IMR-90 (cell line): ENCODE results near the gene SRGAP3. TPM values are rescaled to one million over a fixed set of nuclear protein-coding genes. Genes with fewer than 3 reads are reported as not detected.
A peak's percentile ranks its signal among the peaks of the same experiment; 100 is the strongest.

Experiments used
- ATAC-seq: fragments of 200-7000 bp; cut with Tn5 transposase; 2 replicates; pipeline ENCODE4 v1.9.1; 2020; ENCODE audit warnings: low read depth, mild to moderate bottlenecking, moderate library complexity
- BruUV-seq: library from RNA; stranded (reverse); fragments of 400-500 nt; replicated peaks from 2 replicates; lab custom pipeline; 2021; lab: Mats Ljungman, UMichigan
- CTCF ChIA-PET: fragments of 300-600 bp; formaldehyde crosslinking; extraction: SDS; loops from one replicate; lab custom pipeline; 2021; ENCODE audit warnings: antibody characterized with exemption; lab: Yijun Ruan, JAX
- POLR2A ChIA-PET: fragments of 300-600 bp; sonication (Branson Sonifier 250); formaldehyde crosslinking; loops from one replicate; lab custom pipeline; 2022; ENCODE audit warnings: antibody characterized with exemption; ENCODE audit not compliant: unreplicated experiment; lab: Charles Lee
- DNase-seq: peaks from one replicate; pipeline ENCODE4 v3.0.0; 2013
- H2AFZ ChIP-seq: replicated peaks from 2 replicates; pipeline ENCODE3; 2013; ENCODE audit warnings: low read length, mild to moderate bottlenecking; ENCODE audit not compliant: poor library complexity
- H2AK5ac ChIP-seq: 2 replicates; pipeline ENCODE4 v1.6.1; 2013; ENCODE audit warnings: low read depth, low read length, inconsistent platforms
- H2AK9ac ChIP-seq: replicated peaks from 2 replicates; pipeline ENCODE3; 2013; ENCODE audit warnings: mild to moderate bottlenecking, low read depth, low read length, moderate library complexity; ENCODE audit not compliant: poor library complexity
- H2BK120ac ChIP-seq: 2 replicates; pipeline ENCODE4 v1.6.1; 2013; ENCODE audit warnings: low read depth, low read length, inconsistent platforms
- H2BK15ac ChIP-seq: 3 replicates; pipeline ENCODE4 v1.6.1; 2013; ENCODE audit warnings: low read depth, low read length, inconsistent platforms
- H2BK20ac ChIP-seq: 2 replicates; pipeline ENCODE4 v1.6.1; 2013; ENCODE audit warnings: low read depth, mild to moderate bottlenecking, inconsistent platforms, low read length, moderate library complexity
- H2BK5ac ChIP-seq: 2 replicates; pipeline ENCODE4 v1.6.1; 2013; ENCODE audit warnings: mild to moderate bottlenecking, low read depth, low read length, inconsistent platforms; ENCODE audit not compliant: poor library complexity, severe bottlenecking
- H3K14ac ChIP-seq: replicated peaks from 2 replicates; pipeline ENCODE4 v1.6.1; 2013; ENCODE audit warnings: low read depth, low read length, inconsistent platforms
- H3K18ac ChIP-seq: 2 replicates; pipeline ENCODE4 v1.6.1; 2013; ENCODE audit warnings: low read depth, low read length, control low read depth
- H3K23ac ChIP-seq: 2 replicates; pipeline ENCODE4 v1.6.1; 2013; ENCODE audit warnings: low read depth, low read length, inconsistent platforms
- H3K27ac ChIP-seq: 2 replicates; pipeline ENCODE4 v1.5.1; 2013; ENCODE audit warnings: mild to moderate bottlenecking, control low read depth, low read length; ENCODE audit not compliant: insufficient read depth
- H3K27me3 ChIP-seq: 2 replicates; pipeline ENCODE4 v1.6.1; 2013; ENCODE audit warnings: low read length; ENCODE audit not compliant: control insufficient read depth, insufficient read depth
- H3K36me3 ChIP-seq: 2 replicates; pipeline ENCODE4 v1.6.1; 2013; ENCODE audit warnings: low read length, mixed read lengths; ENCODE audit not compliant: control insufficient read depth, insufficient read depth
- H3K4ac ChIP-seq: 2 replicates; pipeline ENCODE4 v1.6.1; 2013; ENCODE audit warnings: low read depth, low read length, inconsistent platforms
- H3K4me1 ChIP-seq: 2 replicates; pipeline ENCODE4 v1.6.1; 2013; ENCODE audit warnings: low read length, mixed read lengths; ENCODE audit not compliant: control insufficient read depth, insufficient read depth
- H3K4me2 ChIP-seq: 2 replicates; pipeline ENCODE4 v1.6.1; 2013; ENCODE audit warnings: low read depth, mild to moderate bottlenecking, control low read depth, low read length, moderate library complexity
- H3K4me3 ChIP-seq: 2 replicates; pipeline ENCODE4 v1.5.1; 2013; ENCODE audit warnings: low read depth, mild to moderate bottlenecking, control low read depth, low read length, moderate library complexity; ENCODE audit not compliant: insufficient read depth
- H3K56ac ChIP-seq: 2 replicates; pipeline ENCODE4 v1.6.1; 2013; ENCODE audit warnings: low read length, inconsistent platforms; ENCODE audit not compliant: insufficient read depth; ENCODE audit errors: extremely low read depth
- H3K79me1 ChIP-seq, 2 experiments: 2 replicates each; pipeline ENCODE4 v1.6.1; 2013; ENCODE audit warnings: low read length in 2 of 2, inconsistent platforms in 1 of 2, low read depth in 1 of 2
- H3K9ac ChIP-seq: 2 replicates; pipeline ENCODE4 v1.6.1; 2013; ENCODE audit warnings: low read depth, low read length, control low read depth
- H3K9me1 ChIP-seq: 2 replicates; pipeline ENCODE4 v1.6.1; 2013; ENCODE audit warnings: low read length, inconsistent platforms; ENCODE audit not compliant: insufficient read depth
- H3K9me3 ChIP-seq: 2 replicates; pipeline ENCODE4 v1.6.1; 2013; ENCODE audit warnings: low read length; ENCODE audit not compliant: control insufficient read depth, insufficient read depth
- H4K20me1 ChIP-seq: 2 replicates; pipeline ENCODE4 v1.6.1; 2013; ENCODE audit warnings: low read length, inconsistent platforms; ENCODE audit not compliant: insufficient read depth
- H4K5ac ChIP-seq: 2 replicates; pipeline ENCODE4 v1.6.1; 2013; ENCODE audit warnings: mild to moderate bottlenecking, low read depth, low read length, control low read depth
- H4K8ac ChIP-seq, 2 experiments: 2 replicates each; pipeline ENCODE4 v1.6.1; 2013; ENCODE audit warnings: low read depth in 2 of 2, low read length in 2 of 2, control low read depth in 1 of 2, inconsistent platforms in 1 of 2
- H4K91ac ChIP-seq: 2 replicates; pipeline ENCODE4 v1.6.1; 2013; ENCODE audit warnings: low read depth, low read length, inconsistent platforms; ENCODE audit not compliant: insufficient read depth
- BHLHE40 ChIP-seq: fragments of 150-350 bp; IDR thresholded peaks from 2 replicates; pipeline ENCODE4 v1.6.1; 2016; ENCODE audit warnings: mild to moderate bottlenecking, low read depth, low read length
- CEBPB ChIP-seq: IDR thresholded peaks from 2 replicates; pipeline ENCODE4 v1.6.1; 2012; ENCODE audit warnings: low read depth, low read length, improper control_type of control experiment
- CHD1 ChIP-seq: IDR thresholded peaks from 2 replicates; pipeline ENCODE4 v1.6.1; 2012; ENCODE audit warnings: low read depth, low read length, improper control_type of control experiment
- ELK1 ChIP-seq: fragments of 150-350 bp; IDR thresholded peaks from 2 replicates; pipeline ENCODE4 v1.6.1; 2016; ENCODE audit warnings: low read depth, mild to moderate bottlenecking, low read length, moderate library complexity, borderline replicate concordance
- FOS ChIP-seq: fragments of 150-350 bp; IDR thresholded peaks from 2 replicates; pipeline ENCODE4 v1.6.1; 2016; ENCODE audit warnings: low read depth, low read length
- MAZ ChIP-seq: IDR thresholded peaks from 2 replicates; pipeline ENCODE4 v1.6.1; 2012; ENCODE audit warnings: low read depth, mild to moderate bottlenecking, low read length, improper control_type of control experiment, moderate library complexity, borderline replicate concordance
- MXI1 ChIP-seq: IDR thresholded peaks from 2 replicates; pipeline ENCODE4 v1.6.1; 2012; ENCODE audit warnings: low read depth, mild to moderate bottlenecking, low read length, moderate library complexity, borderline replicate concordance
- NFE2L2 ChIP-seq: fragments of 150-350 bp; IDR thresholded peaks from 2 replicates; pipeline ENCODE4 v1.6.1; 2016; ENCODE audit warnings: low read depth, mild to moderate bottlenecking, low read length
- POLR2A ChIP-seq: IDR thresholded peaks from 2 replicates; pipeline ENCODE4 v1.6.1; 2012; ENCODE audit warnings: mild to moderate bottlenecking, low read depth, low read length
- RAD21 ChIP-seq: IDR thresholded peaks from 2 replicates; pipeline ENCODE4 v1.6.1; 2012; ENCODE audit warnings: low read length, improper control_type of control experiment
- RFX5 ChIP-seq: IDR thresholded peaks from 2 replicates; pipeline ENCODE4 v1.8.0; 2012; ENCODE audit warnings: low read depth, mild to moderate bottlenecking, low read length, moderate library complexity
- SMC3 ChIP-seq: fragments of 150-350 bp; IDR thresholded peaks from 2 replicates; pipeline ENCODE4 v1.6.1; 2016; ENCODE audit warnings: low read depth, mild to moderate bottlenecking, antibody characterized with exemption, low read length, moderate library complexity
- WGBS, 2 experiments: methylation state at CpG; one replicate each; pipeline versions ENCODE4 v1.1.5 to v1.1.7; 2013; ENCODE audit warnings: missing lambda C conversion rate in 2 of 2; ENCODE audit not compliant: insufficient read length in 1 of 2; ENCODE audit errors: extremely low coverage in 2 of 2; 5-methylcytosine and 5-hydroxymethylcytosine counted together
- dilution Hi-C: fragments of 300-500 bp; cut with HindIII; formaldehyde crosslinking; loops from one replicate; pipeline ENCODE4 v1.14.3; 2018; ENCODE audit warnings: low sequenced_read_pairs; ENCODE audit not compliant: unreplicated experiment
- in situ Hi-C: fragments of 300-500 bp; cut with MboI; formaldehyde crosslinking; loops from 3 replicates; pipeline ENCODE4 v1.14.3; 2019; ENCODE audit warnings: low sequenced_read_pairs, inconsistent platforms, mixed read lengths
- intact Hi-C: fragments of 100-400 bp; cut with micrococcal nuclease; formaldehyde crosslinking; loops from 2 replicates; pipeline ENCODE4 v1.10.0; 2022
- polyA plus RNA-seq, 3 experiments: library from polyadenylated mRNA; depleted of rRNA; stranded (reverse); fragments of >200 nt; gene quantifications; 2 replicates each; pipeline ENCODE4 v1.2.3, GENCODE V29; 2012; ENCODE audit warnings: low replicate concordance in 1 of 3
- total RNA-seq: library from RNA; depleted of rRNA; stranded (reverse); fragments of >200 nt; gene quantifications from 2 replicates; pipeline ENCODE4 v1.2.3, GENCODE V29; 2012
- TF ChIP-seq, protein P1 (sequence below): fragments of 150-350 bp; IDR thresholded peaks from 2 replicates; pipeline ENCODE4 v1.6.1; 2017; ENCODE audit warnings: mild to moderate bottlenecking, antibody characterized with exemption, low read length, low read depth
- TF ChIP-seq, protein P2 (sequence below): conservative IDR thresholded peaks from 2 replicates; pipeline ENCODE4 v1.5.1; 2012; ENCODE audit warnings: mild to moderate bottlenecking, low read depth, low read length, improper control_type of control experiment

SRGAP3 gene
- total and polyA plus RNA-seq, 2 of the 4 experiments (the other 2 are of a cell fraction) = 0.68 to 1.4 TPM

DNA sequence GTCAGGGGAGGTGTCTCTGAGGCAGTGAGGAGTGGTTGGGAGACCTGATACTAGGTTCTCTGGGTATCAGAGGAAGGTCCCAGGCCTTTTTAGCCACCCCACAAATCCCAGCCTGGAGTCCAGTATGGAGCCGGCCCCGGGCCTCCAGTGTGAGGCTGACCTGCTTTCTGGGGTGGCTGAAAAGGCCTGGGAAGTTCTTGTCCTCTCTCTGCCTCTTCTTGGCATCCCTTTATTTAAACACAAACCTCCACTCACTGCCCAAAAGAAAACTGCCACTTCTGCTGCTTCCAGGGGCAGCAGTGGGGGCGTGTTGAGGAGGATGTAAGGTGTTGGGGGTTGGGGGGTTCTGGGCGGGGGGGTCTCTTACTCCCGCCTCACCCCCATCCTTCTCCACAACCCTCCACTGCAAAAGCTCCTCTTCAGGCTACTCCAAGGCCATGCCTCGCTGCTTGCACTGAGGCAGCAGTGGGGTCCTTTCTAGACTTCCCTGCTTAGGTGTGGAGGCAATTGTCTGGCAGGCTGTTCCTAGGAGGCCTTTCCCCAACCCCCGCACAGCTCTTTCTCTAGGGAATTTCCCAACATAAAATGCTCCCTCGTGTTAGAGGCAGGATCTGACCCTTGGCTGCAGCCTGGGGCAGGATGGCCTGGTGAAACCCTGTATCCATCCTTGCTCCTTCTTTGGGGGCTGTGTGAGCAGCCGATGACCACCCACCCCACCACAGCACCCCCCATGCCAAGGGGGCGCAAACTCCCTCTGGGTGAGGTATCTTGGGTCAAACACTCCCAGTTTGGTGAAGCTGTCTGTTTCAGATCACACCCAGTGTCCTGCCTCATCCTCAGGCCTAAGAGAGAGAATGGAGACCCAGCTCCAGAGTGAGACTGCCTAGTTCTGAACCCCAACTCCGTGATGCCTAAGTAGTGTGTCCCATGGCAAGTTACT, 274.1 kb downstream of the SRGAP3 start:
- Histone ChIP-seq H3K79me1 (no peaks in the 10 kb centered on the region), H2AK5ac (no peak overlapping the region), H3K36me3 (no peaks in the 10 kb centered on the region), H4K5ac (no peak overlapping the region), H3K4me2 (no peak overlapping the region), H2BK20ac (no peak overlapping the region), H3K9ac (no peak overlapping the region), H4K91ac (no peak overlapping the region), H3K9me1 (no peaks in the 10 kb centered on the region), H4K20me1 (no peaks in the 10 kb centered on the region), H3K4me1 (no peaks in the 10 kb centered on the region), H3K9me3 (peaks cover 4% of the 10 kb centered on the region; the same call in 1 of the 2 replicates), H3K27me3 (peaks cover 8% of the 10 kb centered on the region), H2BK15ac (no peak overlapping the region), H3K4ac (no peak overlapping the region), H3K14ac (no peak overlapping the region), H2AFZ (peak overlapping the region; percentile 53), H3K4me3 (no peak overlapping the region), H3K27ac (no peak overlapping the region), H4K8ac (no peak overlapping the region), H2BK5ac (no peak overlapping the region), H2BK120ac (no peak overlapping the region), H3K18ac (no peak overlapping the region), H3K56ac (no peak overlapping the region), H3K23ac (no peak overlapping the region), H2AK9ac (peak overlapping the region; percentile 76)
- dilution Hi-C loops = no loop called here
- ATAC-seq (no peak), DNase-seq (no peak)
- CTCF ChIA-PET = interaction anchor here (1.0 to 1.3 kb wide), 2 partner anchors 13 to 206 kb away, joined by 4 read pairs; partner anchors contain the start of gene OXTR
- BruUV-seq = no TSS peak
- POLR2A ChIA-PET = no interaction called here
- WGBS, 2 experiments = 0% methylated on average over 1 of the region's 11 CpGs; no CpG with 5 or more reads in 1 of the 2 experiments
- intact Hi-C loops = no loop called here
- in situ Hi-C loops = no loop called here
- TF ChIP-seq CEBPB (no peak), NFE2L2 (no peak), POLR2A (no peak), SMC3 (no peak), ELK1 (no peak), RAD21 (no peak), FOS (no peak), MXI1 (no peak), MAZ (no peak), RFX5 (no peak), BHLHE40 (no peak), CHD1 (no peak)
- TF ChIP-seq, protein P1, sequence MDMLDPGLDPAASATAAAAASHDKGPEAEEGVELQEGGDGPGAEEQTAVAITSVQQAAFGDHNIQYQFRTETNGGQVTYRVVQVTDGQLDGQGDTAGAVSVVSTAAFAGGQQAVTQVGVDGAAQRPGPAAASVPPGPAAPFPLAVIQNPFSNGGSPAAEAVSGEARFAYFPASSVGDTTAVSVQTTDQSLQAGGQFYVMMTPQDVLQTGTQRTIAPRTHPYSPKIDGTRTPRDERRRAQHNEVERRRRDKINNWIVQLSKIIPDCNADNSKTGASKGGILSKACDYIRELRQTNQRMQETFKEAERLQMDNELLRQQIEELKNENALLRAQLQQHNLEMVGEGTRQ = no peak
- TF ChIP-seq, protein P2, sequence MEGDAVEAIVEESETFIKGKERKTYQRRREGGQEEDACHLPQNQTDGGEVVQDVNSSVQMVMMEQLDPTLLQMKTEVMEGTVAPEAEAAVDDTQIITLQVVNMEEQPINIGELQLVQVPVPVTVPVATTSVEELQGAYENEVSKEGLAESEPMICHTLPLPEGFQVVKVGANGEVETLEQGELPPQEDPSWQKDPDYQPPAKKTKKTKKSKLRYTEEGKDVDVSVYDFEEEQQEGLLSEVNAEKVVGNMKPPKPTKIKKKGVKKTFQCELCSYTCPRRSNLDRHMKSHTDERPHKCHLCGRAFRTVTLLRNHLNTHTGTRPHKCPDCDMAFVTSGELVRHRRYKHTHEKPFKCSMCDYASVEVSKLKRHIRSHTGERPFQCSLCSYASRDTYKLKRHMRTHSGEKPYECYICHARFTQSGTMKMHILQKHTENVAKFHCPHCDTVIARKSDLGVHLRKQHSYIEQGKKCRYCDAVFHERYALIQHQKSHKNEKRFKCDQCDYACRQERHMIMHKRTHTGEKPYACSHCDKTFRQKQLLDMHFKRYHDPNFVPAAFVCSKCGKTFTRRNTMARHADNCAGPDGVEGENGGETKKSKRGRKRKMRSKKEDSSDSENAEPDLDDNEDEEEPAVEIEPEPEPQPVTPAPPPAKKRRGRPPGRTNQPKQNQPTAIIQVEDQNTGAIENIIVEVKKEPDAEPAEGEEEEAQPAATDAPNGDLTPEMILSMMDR = no peak
